Stomach (tissue), 8 donors: Measurements from ENCODE around the gene BFAR. TPM values are rescaled to one million over a fixed set of nuclear protein-coding genes. Genes with fewer than 3 reads are reported as not detected.

Source experiments
- polyA plus RNA-seq, 3 donors: library from polyadenylated mRNA; stranded (reverse); fragments of 200-250 nt; gene quantifications; one replicate each; pipeline ENCODE4 v1.2.3, GENCODE V29; 2013
- small RNA-seq, 4 donors: library from RNA; depleted of rRNA; stranded (forward); fragments of <200 nt; gene quantifications; one replicate each; pipeline ENCODE3, GENCODE V24; 2016
- total RNA-seq, 5 donors: library from RNA; depleted of rRNA; stranded (reverse); fragments of >200 nt; gene quantifications; one replicate each; pipeline versions ENCODE4 v1.1.0 to v1.2.3, GENCODE V29; 2014 to 2016
- donor health status: healthy with polysubstance abuse.
- donor health status: Bipolar disorder and iron deficiency.
- donor health status: healthy.

The BFAR gene
- total and polyA plus RNA-seq, 8 donors = 18.2 to 113 (median 44.0) TPM

Small RNAs within 50 kb of the gene (small RNA-seq; reads per million reads assigned to genes)
- gene RN7SL274P (0 reads per million in 4 donors), gene RNU7-125P (0 reads per million in 4 donors)

Other genes with a start within 250 kb of the BFAR start
- 10 to 100 TPM; 11.3 to 75.3 (median 39.5) TPM for gene PARN, start 2.7 kb upstream of the BFAR start, total RNA-seq
- gene PARN, start 2.7 kb upstream of the BFAR start, polyA plus RNA-seq = 10 to 100 TPM in 2 of 3 donors, 1 to 10 TPM in 1; 9.9 to 16.0 (median 10.7) TPM
- 10 to 100 TPM in 1 of 5 donors, 1 to 10 TPM in 2, not detected in 2; 1.6 to 14.2 (median 4.6) TPM for gene PLA2G10, start 61.4 kb downstream of the BFAR start, total RNA-seq
- 1 to 10 TPM; 1.4 to 5.7 (median 2.6) TPM for gene PLA2G10, start 61.4 kb downstream of the BFAR start, polyA plus RNA-seq
- gene NPIPA3, start 70.5 kb downstream of the BFAR start, total RNA-seq = 1 to 10 TPM in 1 of 5 donors, not detected in 4; 1.7 TPM
- gene NPIPA3, start 70.5 kb downstream of the BFAR start, polyA plus RNA-seq = under 1 TPM in 1 of 3 donors, not detected in 2; 0.90 TPM
- 1 to 10 TPM in 1 of 5 donors, not detected in 4; 1.7 TPM for gene NPIPA2, start 109.6 kb downstream of the BFAR start, total RNA-seq
- gene NPIPA2, start 109.6 kb downstream of the BFAR start, polyA plus RNA-seq = 1 to 10 TPM; 1.8 to 2.5 (median 2.1) TPM
- 100 to 1,000 TPM in 1 of 5 donors, 10 to 100 TPM in 4; 18.5 to 153 (median 28.6) TPM for gene NOMO1, start 200.8 kb downstream of the BFAR start, total RNA-seq
- gene NOMO1, start 200.8 kb downstream of the BFAR start, polyA plus RNA-seq = 10 to 100 TPM; 15.6 to 21.9 (median 19.5) TPM